ENCODE results near the gene RAG2.

The RAG2 gene

GRCh38 chr11:36598051-36598450, at the start of gene RAG2:
TSS of gene RAG2 (minus strand) at chr11:36598236. CDS start at chr11:36594168, 4,068 bp downstream.
- Histone ChIP-seq H3K79me2 (ENCODE audit: control insufficient read depth, insufficient read depth, low read length, unreplicated experiment) (no peaks in the 10 kb centered on the region), H2AFZ (ENCODE audit: low read length, unreplicated experiment) (no peak within 1 kb of the TSS), H3K4me3 (ENCODE audit: low read depth, low read length) (no peak within 1 kb of the TSS), H3K27ac (ENCODE audit: low read depth, low read length) (no peak within 1 kb of the TSS), H3K36me3 (ENCODE audit: insufficient read depth, low read length) (no peaks in the 10 kb centered on the region), H3K27me3 (ENCODE audit: insufficient read depth, low read length) (peaks cover under 1% of the 10 kb centered on the region; the same call in 1 of the 2 replicates), H3K4me1 (ENCODE audit: control insufficient read depth, insufficient read depth, low read length, unreplicated experiment) (no peaks in the 10 kb centered on the region)

DNA sequence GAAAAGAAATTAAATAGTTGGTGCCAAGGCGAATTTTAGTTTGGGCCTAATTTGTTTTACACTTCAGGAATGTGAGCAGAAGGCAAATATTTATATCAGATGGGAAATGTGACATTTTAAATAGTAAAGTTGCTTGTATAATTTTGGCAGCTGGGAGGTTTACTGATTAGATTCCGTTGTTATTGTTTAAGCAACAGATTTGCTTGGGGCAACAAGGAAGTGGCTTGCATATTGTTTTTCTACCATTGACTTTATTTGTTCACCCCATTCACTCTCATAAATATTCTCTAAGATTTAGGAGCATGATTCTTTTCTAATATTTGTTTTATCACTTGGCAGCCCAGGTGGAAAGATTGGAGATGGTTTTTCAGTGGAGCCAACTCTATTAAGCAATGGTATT, 40.5 kb upstream of the RAG2 start:
- Histone ChIP-seq H3K27me3 (ENCODE audit: insufficient read depth, low read length) (no peaks in the 10 kb centered on the region), H3K36me3 (ENCODE audit: insufficient read depth, low read length) (no peaks in the 10 kb centered on the region), H3K27ac (ENCODE audit: low read depth, low read length) (no peak overlapping the region), H3K79me2 (ENCODE audit: control insufficient read depth, insufficient read depth, low read length, unreplicated experiment) (no peaks in the 10 kb centered on the region), H3K4me3 (ENCODE audit: low read depth, low read length) (no peak overlapping the region), H2AFZ (ENCODE audit: low read length, unreplicated experiment) (no peak overlapping the region), H3K4me1 (ENCODE audit: control insufficient read depth, insufficient read depth, low read length, unreplicated experiment) (no peaks in the 10 kb centered on the region)

GRCh38 chr11:36635066-36635862, 37.2 kb upstream of the RAG2 start:
- Histone ChIP-seq H3K27me3 (ENCODE audit: insufficient read depth, low read length) (no peaks in the 10 kb centered on the region), H2AFZ (ENCODE audit: low read length, unreplicated experiment) (no peak overlapping the region), H3K36me3 (ENCODE audit: insufficient read depth, low read length) (no peaks in the 10 kb centered on the region), H3K27ac (ENCODE audit: low read depth, low read length) (no peak overlapping the region), H3K4me1 (ENCODE audit: control insufficient read depth, insufficient read depth, low read length, unreplicated experiment) (no peaks in the 10 kb centered on the region), H3K4me3 (ENCODE audit: low read depth, low read length) (no peak overlapping the region), H3K79me2 (ENCODE audit: control insufficient read depth, insufficient read depth, low read length, unreplicated experiment) (no peaks in the 10 kb centered on the region)

GRCh38 chr11:36631774-36632173, 33.7 kb upstream of the RAG2 start:
- no peaks in the 10 kb centered on the region for H3K79me2 ChIP-seq (ENCODE audit: control insufficient read depth, insufficient read depth, low read length, unreplicated experiment)
- H3K4me3 ChIP-seq (ENCODE audit: low read depth, low read length): no peak overlapping the region
- no peaks in the 10 kb centered on the region for H3K36me3 ChIP-seq (ENCODE audit: insufficient read depth, low read length)
- no peaks in the 10 kb centered on the region for H3K27me3 ChIP-seq (ENCODE audit: insufficient read depth, low read length)
- no peaks in the 10 kb centered on the region for H3K4me1 ChIP-seq (ENCODE audit: control insufficient read depth, insufficient read depth, low read length, unreplicated experiment)
- H3K27ac ChIP-seq (ENCODE audit: low read depth, low read length): no peak overlapping the region
- no peak overlapping the region for H2AFZ ChIP-seq (ENCODE audit: low read length, unreplicated experiment)

DNA sequence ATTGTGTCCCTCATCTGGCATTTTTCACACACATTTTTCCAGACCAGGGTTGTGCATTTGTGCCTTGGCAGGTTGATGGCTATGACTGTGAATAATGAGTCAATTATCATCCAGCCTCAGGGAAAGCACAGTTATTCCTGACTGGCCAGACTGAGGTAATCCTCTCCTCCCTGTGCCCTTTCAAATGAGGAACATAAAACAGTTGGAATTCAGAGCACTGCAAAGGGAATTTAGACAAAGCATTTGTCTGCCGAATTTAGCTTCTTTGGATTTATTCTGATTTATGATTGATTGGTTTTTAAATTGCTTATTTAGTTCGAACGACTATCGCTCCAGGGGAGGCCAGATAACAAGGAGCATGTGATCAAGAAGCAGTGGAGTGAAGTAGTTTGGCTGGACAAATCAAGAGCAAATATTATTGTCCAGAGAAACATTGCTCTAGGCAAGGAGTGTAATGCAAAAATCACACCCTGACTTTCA, 30.8 kb upstream of the RAG2 start:
- no peaks in the 10 kb centered on the region for H3K4me1 ChIP-seq (ENCODE audit: control insufficient read depth, insufficient read depth, low read length, unreplicated experiment)

DNA sequence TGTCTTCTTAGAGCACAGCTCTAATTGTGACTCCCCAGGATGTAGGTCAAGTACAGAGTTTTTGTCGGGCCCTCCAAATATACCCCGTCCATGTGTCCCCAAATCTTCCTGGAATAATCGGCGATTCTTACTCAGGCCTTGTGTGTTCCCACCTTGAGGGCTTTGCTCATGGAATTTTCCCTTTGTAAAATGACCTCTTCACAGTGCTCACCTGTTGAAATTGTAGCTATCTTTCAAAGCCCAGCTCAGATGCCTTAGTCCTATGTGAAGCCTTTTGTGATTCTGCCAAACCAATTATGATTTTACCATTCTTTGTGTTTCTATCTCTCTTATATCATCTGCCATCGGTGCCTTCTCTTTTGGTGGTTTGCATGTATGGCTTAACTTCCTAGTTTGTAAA, 30.1 kb upstream of the RAG2 start:
- no peaks in the 10 kb centered on the region for H3K36me3 ChIP-seq (ENCODE audit: insufficient read depth, low read length)
- H3K27me3 ChIP-seq (ENCODE audit: insufficient read depth, low read length): no peaks in the 10 kb centered on the region
- no peaks in the 10 kb centered on the region for H3K79me2 ChIP-seq (ENCODE audit: control insufficient read depth, insufficient read depth, low read length, unreplicated experiment)
- no peak overlapping the region for H2AFZ ChIP-seq (ENCODE audit: low read length, unreplicated experiment)
- H3K4me1 ChIP-seq (ENCODE audit: control insufficient read depth, insufficient read depth, low read length, unreplicated experiment): no peaks in the 10 kb centered on the region
- no peak overlapping the region for H3K4me3 ChIP-seq (ENCODE audit: low read depth, low read length)
- H3K27ac ChIP-seq (ENCODE audit: low read depth, low read length): no peak overlapping the region

More for the DNA sequence above, 30.8 kb upstream of the RAG2 start:
- no peak overlapping the region for H3K27ac ChIP-seq (ENCODE audit: low read depth, low read length)
- H3K36me3 ChIP-seq (ENCODE audit: insufficient read depth, low read length): no peaks in the 10 kb centered on the region
- H3K79me2 ChIP-seq (ENCODE audit: control insufficient read depth, insufficient read depth, low read length, unreplicated experiment): no peaks in the 10 kb centered on the region
- H3K27me3 ChIP-seq (ENCODE audit: insufficient read depth, low read length): no peaks in the 10 kb centered on the region
- H2AFZ ChIP-seq (ENCODE audit: low read length, unreplicated experiment): no peak overlapping the region
- H3K4me3 ChIP-seq (ENCODE audit: low read depth, low read length): no peak overlapping the region

DNA sequence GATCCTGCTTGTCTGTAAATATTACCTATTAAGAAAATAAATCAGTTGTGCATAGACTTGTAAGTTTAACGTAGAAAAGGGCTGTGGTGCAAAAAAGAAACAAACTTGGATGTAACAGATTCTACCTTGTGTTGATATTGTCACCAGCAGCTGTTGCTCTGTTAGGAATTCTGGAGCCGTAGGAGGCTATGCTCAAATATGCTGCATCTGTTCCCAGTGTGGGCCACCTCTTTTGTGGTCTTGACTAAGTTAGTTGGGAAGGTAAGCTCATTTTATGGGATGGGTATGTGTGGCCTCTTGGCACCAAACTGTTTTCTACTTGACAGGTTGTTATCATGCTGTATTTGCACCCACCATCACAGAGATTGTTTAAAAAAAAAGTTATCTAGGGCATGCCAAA, 29.4 kb upstream of the RAG2 start:
- no peaks in the 10 kb centered on the region for H3K79me2 ChIP-seq (ENCODE audit: control insufficient read depth, insufficient read depth, low read length, unreplicated experiment)
- H3K4me1 ChIP-seq (ENCODE audit: control insufficient read depth, insufficient read depth, low read length, unreplicated experiment): no peaks in the 10 kb centered on the region
- H3K27ac ChIP-seq (ENCODE audit: low read depth, low read length): no peak overlapping the region
- no peaks in the 10 kb centered on the region for H3K36me3 ChIP-seq (ENCODE audit: insufficient read depth, low read length)
- H2AFZ ChIP-seq (ENCODE audit: low read length, unreplicated experiment): no peak overlapping the region
- H3K27me3 ChIP-seq (ENCODE audit: insufficient read depth, low read length): no peaks in the 10 kb centered on the region
- no peak overlapping the region for H3K4me3 ChIP-seq (ENCODE audit: low read depth, low read length)

DNA sequence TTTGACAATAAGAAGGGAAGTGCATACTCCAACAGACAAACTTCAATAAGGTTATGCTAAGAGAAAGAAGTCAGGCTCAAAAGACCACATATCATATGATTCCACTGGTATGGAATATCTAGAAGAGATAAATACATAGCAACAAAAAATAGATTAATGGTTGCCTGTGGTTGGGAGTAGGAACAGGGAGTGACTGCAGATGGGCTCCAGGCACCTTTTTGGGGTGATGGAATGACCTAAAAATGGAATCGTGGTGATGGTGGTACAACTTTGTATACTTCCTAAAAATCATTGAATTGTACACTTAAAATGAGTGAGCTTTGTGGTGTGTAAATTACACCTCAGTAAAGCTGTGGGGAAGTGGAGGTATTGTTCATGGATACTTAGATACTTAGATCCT, 29.0 kb upstream of the RAG2 start:
- Histone ChIP-seq H3K79me2 (ENCODE audit: control insufficient read depth, insufficient read depth, low read length, unreplicated experiment) (no peaks in the 10 kb centered on the region), H3K4me1 (ENCODE audit: control insufficient read depth, insufficient read depth, low read length, unreplicated experiment) (no peaks in the 10 kb centered on the region), H3K4me3 (ENCODE audit: low read depth, low read length) (no peak overlapping the region), H2AFZ (ENCODE audit: low read length, unreplicated experiment) (no peak overlapping the region), H3K27ac (ENCODE audit: low read depth, low read length) (no peak overlapping the region), H3K36me3 (ENCODE audit: insufficient read depth, low read length) (no peaks in the 10 kb centered on the region), H3K27me3 (ENCODE audit: insufficient read depth, low read length) (no peaks in the 10 kb centered on the region)

GRCh38 chr11:36623494-36623893, 25.5 kb upstream of the RAG2 start:
- H3K79me2 ChIP-seq (ENCODE audit: control insufficient read depth, insufficient read depth, low read length, unreplicated experiment): no peaks in the 10 kb centered on the region
- H3K27ac ChIP-seq (ENCODE audit: low read depth, low read length): no peak overlapping the region
- no peaks in the 10 kb centered on the region for H3K27me3 ChIP-seq (ENCODE audit: insufficient read depth, low read length)
- no peak overlapping the region for H3K4me3 ChIP-seq (ENCODE audit: low read depth, low read length)
- no peak overlapping the region for H2AFZ ChIP-seq (ENCODE audit: low read length, unreplicated experiment)
- no peaks in the 10 kb centered on the region for H3K36me3 ChIP-seq (ENCODE audit: insufficient read depth, low read length)
- H3K4me1 ChIP-seq (ENCODE audit: control insufficient read depth, insufficient read depth, low read length, unreplicated experiment): no peaks in the 10 kb centered on the region

DNA sequence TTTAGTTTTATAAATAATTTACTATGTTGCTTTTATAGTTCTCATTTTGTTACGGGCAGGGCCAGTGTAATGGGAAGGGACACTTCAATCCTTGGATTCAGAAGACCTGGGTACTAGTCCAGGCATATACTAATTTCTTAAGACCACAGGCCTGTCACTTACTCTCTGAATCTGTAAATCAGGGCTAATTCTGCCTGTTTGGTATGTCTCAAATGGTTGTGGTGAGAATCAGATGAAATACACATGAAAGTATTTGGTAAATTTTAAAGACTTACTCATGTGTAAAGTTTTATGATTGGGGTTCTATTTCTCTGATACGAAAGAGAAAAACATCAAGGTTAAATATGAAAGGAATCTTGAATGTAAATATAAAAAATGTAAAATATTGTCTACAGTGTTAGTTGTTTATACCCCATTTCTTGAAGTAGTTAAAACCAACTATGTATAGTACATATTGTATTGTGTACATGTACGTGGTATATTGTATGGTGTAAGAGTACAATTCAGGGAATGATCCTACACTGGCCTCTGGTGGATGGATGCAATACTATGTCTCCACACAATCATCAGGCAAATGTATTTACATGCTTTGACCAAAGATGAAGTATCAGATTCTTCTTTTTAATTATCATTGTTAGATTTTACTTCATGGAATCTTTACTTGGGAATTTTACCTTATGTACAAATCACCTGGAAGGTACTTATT, 24.5 kb upstream of the RAG2 start:
- H3K27ac ChIP-seq (ENCODE audit: low read depth, low read length): no peak overlapping the region
- no peaks in the 10 kb centered on the region for H3K79me2 ChIP-seq (ENCODE audit: control insufficient read depth, insufficient read depth, low read length, unreplicated experiment)
- no peaks in the 10 kb centered on the region for H3K27me3 ChIP-seq (ENCODE audit: insufficient read depth, low read length)
- no peak overlapping the region for H2AFZ ChIP-seq (ENCODE audit: low read length, unreplicated experiment)
- H3K36me3 ChIP-seq (ENCODE audit: insufficient read depth, low read length): no peaks in the 10 kb centered on the region
- no peak overlapping the region for H3K4me3 ChIP-seq (ENCODE audit: low read depth, low read length)
- H3K4me1 ChIP-seq (ENCODE audit: control insufficient read depth, insufficient read depth, low read length, unreplicated experiment): no peaks in the 10 kb centered on the region

GRCh38 chr11:36620246-36620645, 22.2 kb upstream of the RAG2 start:
- H2AFZ ChIP-seq (ENCODE audit: low read length, unreplicated experiment): no peak overlapping the region
- no peak overlapping the region for H3K4me3 ChIP-seq (ENCODE audit: low read depth, low read length)
- H3K79me2 ChIP-seq (ENCODE audit: control insufficient read depth, insufficient read depth, low read length, unreplicated experiment): no peaks in the 10 kb centered on the region
- H3K4me1 ChIP-seq (ENCODE audit: control insufficient read depth, insufficient read depth, low read length, unreplicated experiment): no peaks in the 10 kb centered on the region
- no peaks in the 10 kb centered on the region for H3K36me3 ChIP-seq (ENCODE audit: insufficient read depth, low read length)
- H3K27ac ChIP-seq (ENCODE audit: low read depth, low read length): no peak overlapping the region
- H3K27me3 ChIP-seq (ENCODE audit: insufficient read depth, low read length): no peaks in the 10 kb centered on the region

All from ACC112 (cell line).